HG02798 (cell line): ENCODE results near the gene POSTN.

Experiments used
- ATAC-seq: cut with Tn5 transposase; IDR thresholded peaks from one replicate; pipeline ENCODE4 v1.9.1; 2021; ENCODE audit warnings: mild to moderate bottlenecking; ENCODE audit not compliant: unreplicated experiment, poor library complexity

POSTN gene

DNA sequence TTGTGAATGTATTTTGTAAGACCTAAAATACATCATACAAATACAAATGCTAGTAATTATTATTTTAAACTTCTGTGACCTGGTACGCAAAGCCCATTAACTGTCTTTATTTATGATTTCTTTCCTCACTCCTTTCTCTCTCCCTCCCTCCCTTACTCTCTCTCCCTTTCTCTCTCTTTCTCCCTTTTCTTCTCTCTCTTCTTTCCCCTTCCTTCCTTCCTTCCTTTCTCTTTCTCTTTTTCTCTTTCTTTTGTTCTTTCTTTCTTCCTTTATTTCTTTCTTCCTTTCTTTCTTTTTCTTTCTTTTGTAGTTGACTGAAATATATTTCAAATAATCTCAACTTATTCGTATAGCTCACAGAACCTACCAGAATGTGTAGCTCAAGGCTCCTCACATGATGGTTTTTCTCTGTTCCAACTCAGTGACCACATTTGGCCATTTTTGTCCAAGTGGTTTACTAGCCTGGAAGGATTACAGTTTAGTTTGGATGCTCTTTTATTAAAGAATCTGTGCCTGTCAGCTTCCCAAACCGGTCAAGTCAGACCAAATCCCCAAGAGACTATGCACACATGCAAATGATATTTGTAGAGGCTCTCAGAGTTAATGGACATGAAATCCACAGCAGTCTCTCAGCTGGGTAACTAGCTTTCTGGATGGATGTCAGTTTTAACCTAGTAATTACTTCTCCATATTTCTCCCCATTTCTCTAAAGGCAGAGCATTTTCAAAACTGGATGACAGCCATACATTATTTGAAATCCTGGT is 71.7 kb downstream of the POSTN start:
- no peak for ATAC-seq

DNA sequence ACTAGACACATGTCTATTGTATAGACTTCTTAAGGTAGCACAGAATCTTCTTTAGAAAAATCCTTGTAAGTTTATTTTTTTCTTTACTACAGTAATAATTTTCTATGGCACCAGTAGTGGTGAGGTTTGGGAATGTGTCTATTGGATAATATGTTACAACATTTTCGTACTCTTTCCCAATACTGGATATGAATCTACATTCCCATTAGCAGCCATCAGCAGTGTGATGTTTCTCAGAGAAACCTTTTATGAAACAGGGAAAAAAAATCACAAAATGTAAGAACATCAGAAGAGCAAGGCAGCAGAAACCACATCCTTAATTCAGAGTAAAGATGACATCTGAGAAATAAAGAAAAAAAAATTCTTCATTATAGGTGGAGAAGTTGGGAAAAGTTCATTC is 83.3 kb downstream of the POSTN start:
- ATAC-seq, result no peak
